B cell (primary cell): Measurements from ENCODE around the gene HS6ST2. TPM values are rescaled to one million over a fixed set of nuclear protein-coding genes. Genes with fewer than 3 reads are reported as not detected.

Experiments
- ATAC-seq: fragments of 200-7000 bp; cut with Tn5 transposase; one replicate; pipeline ENCODE4 v1.10.0; 2021; ENCODE audit warnings: low read depth, mild to moderate bottlenecking, moderate number of reproducible peaks, moderate library complexity
- CTCF ChIA-PET: fragments of 350-600 bp; sonication (Branson Sonifier 250); formaldehyde crosslinking; loops from one replicate; lab custom pipeline; 2021; ENCODE audit warnings: antibody characterized with exemption, inconsistent platforms; lab: Charles Lee
- POLR2A ChIA-PET: fragments of 350-600 bp; sonication (Branson Sonifier 250); formaldehyde crosslinking; loops from one replicate; lab custom pipeline; 2021; ENCODE audit warnings: antibody characterized with exemption; lab: Charles Lee
- DNase-seq: peaks from one replicate; pipeline ENCODE4 v3.0.0; 2013
- H2AFZ ChIP-seq: 2 replicates; pipeline ENCODE4 v1.6.1; 2012; ENCODE audit warnings: mild to moderate bottlenecking, low read depth, low read length; ENCODE audit not compliant: insufficient read depth, poor library complexity, severe bottlenecking
- H3K27ac ChIP-seq, 2 donors: 1 replicate in 1 of 2; 2 replicates in 1 of 2; pipeline ENCODE4 v1.5.1; 2012 to 2013; ENCODE audit warnings: low read length in 2 of 2, mild to moderate bottlenecking in 2 of 2, moderate library complexity in 1 of 2
- H3K27me3 ChIP-seq, 4 experiments: fragments of 200-600 bp in 1 of 4; sonication (generic) in 1 of 4; replicated peaks in 1 of 4; 1 replicate in 2 of 4; 2 replicates in 2 of 4; pipeline versions ENCODE4 v1.6.1 to v1.7.0; 2013 to 2016; ENCODE audit warnings: low read length in 3 of 4, mild to moderate bottlenecking in 2 of 4, mixed read lengths in 1 of 4, moderate library complexity in 1 of 4; ENCODE audit not compliant: insufficient read depth in 4 of 4, control insufficient read depth in 3 of 4; ENCODE audit errors: control extremely low read depth in 1 of 4
- H3K36me3 ChIP-seq, 2 experiments: replicated peaks in 1 of 2; 1 replicate in 1 of 2; 2 replicates in 1 of 2; pipeline versions ENCODE4 v1.6.1 to v1.7.1; 2013; ENCODE audit warnings: low read length in 1 of 2; ENCODE audit not compliant: insufficient read depth in 2 of 2, control insufficient read depth in 1 of 2; ENCODE audit errors: control extremely low read depth in 1 of 2, extremely low read depth in 1 of 2
- H3K4me1 ChIP-seq, 2 donors: fragments of 200-600 bp in 1 of 2; sonication (generic) in 1 of 2; 1 replicate in 1 of 2; 2 replicates in 1 of 2; pipeline versions ENCODE4 v1.5.1 to v1.6.1; 2013 to 2017; ENCODE audit warnings: low read length in 2 of 2; ENCODE audit not compliant: control insufficient read depth in 2 of 2, insufficient read depth in 2 of 2
- H3K4me2 ChIP-seq: replicated peaks from 2 replicates; pipeline ENCODE3; 2012; ENCODE audit warnings: mild to moderate bottlenecking, low read depth, low read length; ENCODE audit not compliant: poor library complexity, severe bottlenecking
- H3K4me3 ChIP-seq, 5 experiments: fragments of 200-600 bp in 1 of 5; sonication (generic) in 1 of 5; 1 replicate in 3 of 5; 2 replicates in 2 of 5; pipeline versions ENCODE4 v1.5.1 to v1.7.0; 2011 to 2016; ENCODE audit warnings: low read length in 4 of 5, mild to moderate bottlenecking in 4 of 5, low read depth in 2 of 5, control low read depth in 1 of 5, moderate library complexity in 1 of 5; ENCODE audit not compliant: insufficient read depth in 1 of 5; ENCODE audit errors: control extremely low read depth in 1 of 5, extremely low read depth in 1 of 5
- H3K79me2 ChIP-seq: fragments of 200-600 bp; sonication (generic); one replicate; pipeline ENCODE4 v1.6.0; 2016; ENCODE audit warnings: low read length; ENCODE audit not compliant: control insufficient read depth, insufficient read depth
- H3K9ac ChIP-seq: fragments of 200-600 bp; sonication (generic); 2 replicates; pipeline ENCODE4 v1.6.1; 2017; ENCODE audit warnings: mild to moderate bottlenecking, low read length, moderate library complexity
- H3K9me3 ChIP-seq, 3 donors: one replicate each; pipeline versions ENCODE4 v1.6.1 to v1.7.1; 2013; ENCODE audit warnings: low read length in 2 of 3; ENCODE audit not compliant: control insufficient read depth in 2 of 3, insufficient read depth in 1 of 3; ENCODE audit errors: control extremely low read depth in 1 of 3
- H4K20me1 ChIP-seq: 2 replicates; pipeline ENCODE4 v1.6.0; 2012; ENCODE audit warnings: mild to moderate bottlenecking, low read length; ENCODE audit not compliant: insufficient read depth, control insufficient read depth, poor library complexity, severe bottlenecking
- H3K27ac Mint-ChIP-seq: one replicate; pipeline ENCODE4 v1.8.0; 2021; ENCODE audit warnings: mixed read lengths
- H3K27me3 Mint-ChIP-seq: one replicate; pipeline ENCODE4 v1.8.0; 2021; ENCODE audit warnings: mixed read lengths
- H3K4me1 Mint-ChIP-seq: one replicate; pipeline ENCODE4 v1.8.0; 2021; ENCODE audit warnings: mixed read lengths
- H3K4me3 Mint-ChIP-seq: one replicate; pipeline ENCODE4 v1.8.0; 2021; ENCODE audit warnings: mixed read lengths
- H3K9me3 Mint-ChIP-seq: one replicate; pipeline ENCODE4 v1.8.0; 2022; ENCODE audit warnings: mixed read lengths; ENCODE audit not compliant: insufficient read depth
- EZH2 ChIP-seq: IDR thresholded peaks from 2 replicates; pipeline ENCODE4 v1.6.1; 2012; ENCODE audit warnings: borderline replicate concordance, low read depth, mild to moderate bottlenecking, moderate library complexity, low read length; ENCODE audit not compliant: insufficient read depth, poor library complexity, severe bottlenecking
- WGBS: methylation state at CpG from one replicate; pipeline ENCODE4 v1.1.5; 2013; ENCODE audit warnings: missing lambda C conversion rate; ENCODE audit not compliant: insufficient coverage; 5-methylcytosine and 5-hydroxymethylcytosine counted together
- intact Hi-C: fragments of 100-400 bp; cut with micrococcal nuclease; formaldehyde crosslinking; loops from one replicate; pipeline ENCODE4 v1.10.0; 2022
- polyA plus RNA-seq: library from polyadenylated mRNA; depleted of rRNA; stranded (reverse); fragments of >200 nt; gene quantifications from 2 replicates; pipeline ENCODE4 v1.2.3, GENCODE V29; 2012
- total RNA-seq, 2 donors: library from RNA; stranded (reverse); fragments of 120-200 nt in 1 of 2; gene quantifications; 1 replicate in 1 of 2; 2 replicates in 1 of 2; pipeline versions ENCODE4 v1.2.3 to v1.2.4, GENCODE V29; 2013 to 2022
- TF ChIP-seq, protein P1 (sequence below): fragments of 200-600 bp; IDR thresholded peaks from one replicate; pipeline ENCODE4 v1.8.0; 2022; ENCODE audit warnings: antibody characterized with exemption, mild to moderate bottlenecking

The HS6ST2 gene
- total and polyA plus RNA-seq, 2 donors (not counting 1 experiment from before 2014, with no cell fraction given), result not detected

DNA sequence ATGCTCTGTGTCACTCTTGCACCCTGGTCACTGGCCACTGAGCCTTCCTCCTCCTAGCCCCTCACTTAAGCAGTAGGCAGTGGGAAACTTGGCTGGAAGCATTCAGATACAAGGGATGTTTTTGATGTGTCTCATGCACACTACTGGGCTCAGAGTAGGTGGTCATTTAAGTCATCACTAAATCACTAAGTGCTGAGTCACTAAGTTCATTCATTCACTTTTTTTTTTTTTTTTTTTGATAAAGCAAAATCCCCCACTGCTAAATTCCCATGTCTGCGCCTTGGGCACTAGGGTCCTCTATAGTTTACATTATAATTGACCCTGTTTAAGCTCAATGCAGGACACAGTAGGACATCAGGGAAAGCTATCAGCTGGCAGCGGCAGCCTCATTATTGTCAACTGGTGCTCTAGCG lies 287.2 kb downstream of the HS6ST2 start:
- no peak for ATAC-seq
- Mint-ChIP-seq H3K4me1 (no peaks in the 10 kb centered on the region), H3K27me3 (peaks cover 8% of the 10 kb centered on the region), H3K9me3 (no peaks in the 10 kb centered on the region), H3K27ac (no peak overlapping the region), H3K4me3 (no peak overlapping the region)
- no peak for DNase-seq
- POLR2A ChIA-PET, result no interaction called here
- CTCF ChIA-PET, result no interaction called here
- H3K27me3 ChIP-seq, result no peaks in the 10 kb centered on the region
- no peak for TF ChIP-seq EZH2
- TF ChIP-seq, protein P1, sequence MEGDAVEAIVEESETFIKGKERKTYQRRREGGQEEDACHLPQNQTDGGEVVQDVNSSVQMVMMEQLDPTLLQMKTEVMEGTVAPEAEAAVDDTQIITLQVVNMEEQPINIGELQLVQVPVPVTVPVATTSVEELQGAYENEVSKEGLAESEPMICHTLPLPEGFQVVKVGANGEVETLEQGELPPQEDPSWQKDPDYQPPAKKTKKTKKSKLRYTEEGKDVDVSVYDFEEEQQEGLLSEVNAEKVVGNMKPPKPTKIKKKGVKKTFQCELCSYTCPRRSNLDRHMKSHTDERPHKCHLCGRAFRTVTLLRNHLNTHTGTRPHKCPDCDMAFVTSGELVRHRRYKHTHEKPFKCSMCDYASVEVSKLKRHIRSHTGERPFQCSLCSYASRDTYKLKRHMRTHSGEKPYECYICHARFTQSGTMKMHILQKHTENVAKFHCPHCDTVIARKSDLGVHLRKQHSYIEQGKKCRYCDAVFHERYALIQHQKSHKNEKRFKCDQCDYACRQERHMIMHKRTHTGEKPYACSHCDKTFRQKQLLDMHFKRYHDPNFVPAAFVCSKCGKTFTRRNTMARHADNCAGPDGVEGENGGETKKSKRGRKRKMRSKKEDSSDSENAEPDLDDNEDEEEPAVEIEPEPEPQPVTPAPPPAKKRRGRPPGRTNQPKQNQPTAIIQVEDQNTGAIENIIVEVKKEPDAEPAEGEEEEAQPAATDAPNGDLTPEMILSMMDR, result no peak
- no peaks in the 10 kb centered on the region for H3K79me2 ChIP-seq
- intact Hi-C loops, result no loop called here
- no peak overlapping the region for H3K27ac ChIP-seq
- no CpG with 5 or more reads among the region's 3 CpGs for WGBS
- H3K9ac ChIP-seq, result no peak overlapping the region
- H3K9me3 ChIP-seq, result no peaks in the 10 kb centered on the region
- no peaks in the 10 kb centered on the region for H4K20me1 ChIP-seq
- H3K4me1 ChIP-seq, result no peaks in the 10 kb centered on the region
- no peak overlapping the region for H3K4me2 ChIP-seq
- no peak overlapping the region for H2AFZ ChIP-seq
- no peaks in the 10 kb centered on the region for H3K36me3 ChIP-seq
- no peak overlapping the region for H3K4me3 ChIP-seq

DNA sequence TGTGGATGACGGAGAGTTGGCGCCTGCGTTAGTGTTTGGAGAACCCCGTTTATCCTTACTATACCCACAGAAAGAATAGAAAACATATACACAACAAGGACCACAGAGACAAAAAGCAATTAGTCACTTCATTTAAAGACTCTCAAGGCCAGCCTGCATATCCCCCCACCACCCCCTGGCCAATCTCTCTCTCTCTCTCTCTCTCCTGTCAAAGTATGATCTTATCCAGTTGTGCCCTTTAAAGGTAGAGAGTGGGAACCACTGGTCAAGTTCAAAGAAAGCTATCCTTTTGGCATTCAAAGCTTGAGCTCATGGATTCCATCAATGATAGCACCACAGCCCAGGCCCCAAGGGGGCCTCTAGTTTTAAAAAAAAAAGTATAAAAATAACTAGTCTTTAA lies 289.3 kb downstream of the HS6ST2 start:
- Histone ChIP-seq H3K27ac (no peak overlapping the region), H3K9me3 (no peaks in the 10 kb centered on the region), H2AFZ (no peak overlapping the region), H3K79me2 (no peaks in the 10 kb centered on the region), H3K36me3 (no peaks in the 10 kb centered on the region), H3K4me2 (no peak overlapping the region), H3K4me3 (no peak overlapping the region), H4K20me1 (no peaks in the 10 kb centered on the region), H3K4me1 (no peaks in the 10 kb centered on the region), H3K27me3 (no peaks in the 10 kb centered on the region), H3K9ac (no peak overlapping the region)
- 100% methylated on average over 4 of the region's 4 CpGs for WGBS
- DNase-seq (no peak), ATAC-seq (no peak)
- intact Hi-C loops, result no loop called here
- no peaks in the 10 kb centered on the region for H3K4me1 Mint-ChIP-seq
- no peak overlapping the region for H3K27ac Mint-ChIP-seq
- TF ChIP-seq, protein P1, result no peak
- TF ChIP-seq EZH2, result no peak
- ChIA-PET POLR2A (no interaction called here), CTCF (no interaction called here)
- peaks cover 6% of the 10 kb centered on the region for H3K27me3 Mint-ChIP-seq
- no peaks in the 10 kb centered on the region for H3K9me3 Mint-ChIP-seq
- no peak overlapping the region for H3K4me3 Mint-ChIP-seq
